ENCODE measurements around the gene RNASET2.

DNA sequence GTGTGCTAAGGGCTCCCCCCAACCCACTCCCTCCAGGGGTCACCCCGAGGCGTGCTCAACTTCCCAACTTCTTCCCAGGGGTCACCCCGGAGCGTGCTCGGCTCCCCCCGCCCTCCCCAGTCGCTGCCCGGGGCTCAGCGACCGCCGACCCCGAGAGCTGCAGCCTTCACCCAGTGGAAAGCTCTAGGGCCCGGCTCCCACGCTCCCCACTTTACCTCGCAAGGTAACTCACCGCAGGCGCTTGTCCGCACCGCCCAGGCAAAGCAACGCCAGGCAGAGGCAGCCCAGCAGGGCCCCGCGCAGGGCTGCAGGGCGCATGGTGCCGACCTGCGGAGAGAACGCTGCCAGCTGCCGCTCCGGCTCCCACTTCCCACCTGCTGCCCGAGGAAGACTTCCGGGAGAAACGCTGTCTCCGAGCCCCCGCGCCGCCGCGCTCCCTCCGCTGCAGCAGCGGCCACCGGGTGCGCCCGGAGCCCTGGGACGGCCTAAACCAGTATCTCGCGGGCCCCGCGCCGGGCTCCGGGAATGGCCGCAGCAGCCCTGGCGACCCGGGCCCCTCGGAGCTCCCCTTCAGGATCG is 396 bp downstream of the RNASET2 start:
- no peak for TF ChIP-seq EZH2 (conservative IDR thresholded peaks at IDR 0.05; ENCODE audit: low read depth, low read length)
- TF ChIP-seq, protein P1, sequence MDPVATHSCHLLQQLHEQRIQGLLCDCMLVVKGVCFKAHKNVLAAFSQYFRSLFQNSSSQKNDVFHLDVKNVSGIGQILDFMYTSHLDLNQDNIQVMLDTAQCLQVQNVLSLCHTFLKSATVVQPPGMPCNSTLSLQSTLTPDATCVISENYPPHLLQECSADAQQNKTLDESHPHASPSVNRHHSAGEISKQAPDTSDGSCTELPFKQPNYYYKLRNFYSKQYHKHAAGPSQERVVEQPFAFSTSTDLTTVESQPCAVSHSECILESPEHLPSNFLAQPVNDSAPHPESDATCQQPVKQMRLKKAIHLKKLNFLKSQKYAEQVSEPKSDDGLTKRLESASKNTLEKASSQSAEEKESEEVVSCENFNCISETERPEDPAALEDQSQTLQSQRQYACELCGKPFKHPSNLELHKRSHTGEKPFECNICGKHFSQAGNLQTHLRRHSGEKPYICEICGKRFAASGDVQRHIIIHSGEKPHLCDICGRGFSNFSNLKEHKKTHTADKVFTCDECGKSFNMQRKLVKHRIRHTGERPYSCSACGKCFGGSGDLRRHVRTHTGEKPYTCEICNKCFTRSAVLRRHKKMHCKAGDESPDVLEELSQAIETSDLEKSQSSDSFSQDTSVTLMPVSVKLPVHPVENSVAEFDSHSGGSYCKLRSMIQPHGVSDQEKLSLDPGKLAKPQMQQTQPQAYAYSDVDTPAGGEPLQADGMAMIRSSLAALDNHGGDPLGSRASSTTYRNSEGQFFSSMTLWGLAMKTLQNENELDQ (CRISPR knock-in tag; IDR thresholded peaks at IDR 0.05; ENCODE audit: borderline replicate concordance), result no peak

Data from HepG2 (cell line).